GM23338 (cell line): ENCODE measurements around the gene GNS. TPM values are rescaled to one million over a fixed set of nuclear protein-coding genes. Genes with fewer than 3 reads are reported as not detected.

Experiments used
- ATAC-seq: fragments of 200-7000 bp; cut with Tn5 transposase; 3 replicates; pipeline ENCODE4 v1.9.1; 2020
- DNase-seq: peaks from one replicate; pipeline ENCODE4 v3.0.0-alpha.2; 2015; ENCODE audit warnings: low spot score
- H2AFZ ChIP-seq: fragments of 200-600 bp; sonication (generic); 2 replicates; pipeline ENCODE4 v1.8.0; 2016; ENCODE audit warnings: antibody characterized with exemption, mild to moderate bottlenecking, moderate library complexity
- H3F3A ChIP-seq: fragments of 200-600 bp; sonication (generic); replicated peaks from 2 replicates; pipeline ENCODE4 v1.8.0; 2017; ENCODE audit warnings: antibody characterized with exemption, mixed run types, low read depth
- H3K27ac ChIP-seq: fragments of 200-600 bp; sonication (generic); 2 replicates; pipeline ENCODE4 v1.6.1; 2016; ENCODE audit warnings: low read depth
- H3K27me3 ChIP-seq: fragments of 200-600 bp; sonication (generic); 2 replicates; pipeline ENCODE4 v1.8.0; 2016; ENCODE audit warnings: mild to moderate bottlenecking, mixed run types, moderate library complexity; ENCODE audit not compliant: insufficient read depth
- H3K36me3 ChIP-seq: fragments of 200-600 bp; sonication (generic); 2 replicates; pipeline ENCODE4 v1.8.0; 2016; ENCODE audit warnings: mild to moderate bottlenecking; ENCODE audit not compliant: insufficient read depth
- H3K4me1 ChIP-seq: fragments of 200-600 bp; sonication (generic); 2 replicates; pipeline ENCODE4 v1.8.0; 2016; ENCODE audit warnings: mild to moderate bottlenecking, moderate library complexity; ENCODE audit not compliant: insufficient read depth
- H3K4me2 ChIP-seq: fragments of 200-600 bp; sonication (generic); 2 replicates; pipeline ENCODE4 v1.7.1; 2017; ENCODE audit warnings: mixed run types
- H3K4me3 ChIP-seq: fragments of 200-600 bp; sonication (generic); 2 replicates; pipeline ENCODE4 v1.6.1; 2016; ENCODE audit warnings: mixed run types
- H3K79me2 ChIP-seq: fragments of 200-600 bp; sonication (generic); replicated peaks from 2 replicates; pipeline ENCODE4 v1.8.0; 2017; ENCODE audit warnings: mild to moderate bottlenecking; ENCODE audit not compliant: insufficient read depth
- H3K9me2 ChIP-seq: fragments of 200-600 bp; sonication (generic); 2 replicates; pipeline ENCODE4 v1.8.0; 2017; ENCODE audit not compliant: insufficient read depth
- H4K20me1 ChIP-seq: fragments of 200-600 bp; sonication (generic); replicated peaks from 2 replicates; pipeline ENCODE4 v1.8.0; 2017; ENCODE audit warnings: mild to moderate bottlenecking; ENCODE audit not compliant: insufficient read depth
- H3K27ac Mint-ChIP-seq: 2 replicates; pipeline ENCODE4 v1.8.0; 2020; ENCODE audit warnings: inconsistent platforms, mild to moderate bottlenecking, moderate library complexity, mixed read lengths
- H3K27me3 Mint-ChIP-seq: 3 replicates; pipeline ENCODE4 v1.8.0; 2022; ENCODE audit warnings: low read depth, mild to moderate bottlenecking, moderate library complexity, mixed read lengths, inconsistent platforms; ENCODE audit not compliant: insufficient read depth, poor library complexity
- H3K36me3 Mint-ChIP-seq: 3 replicates; pipeline ENCODE4 v1.8.0; 2021; ENCODE audit warnings: low read depth, mild to moderate bottlenecking, inconsistent platforms, moderate library complexity, mixed read lengths
- H3K4me1 Mint-ChIP-seq: 3 replicates; pipeline ENCODE4 v1.8.0; 2020; ENCODE audit warnings: mild to moderate bottlenecking, inconsistent platforms, mixed read lengths
- H3K4me3 Mint-ChIP-seq: 3 replicates; pipeline ENCODE4 v1.8.0; 2021; ENCODE audit warnings: moderate library complexity, mild to moderate bottlenecking, inconsistent platforms, mixed read lengths
- H3K9me3 Mint-ChIP-seq: 3 replicates; pipeline ENCODE4 v1.8.0; 2020; ENCODE audit warnings: moderate library complexity, mild to moderate bottlenecking, inconsistent platforms, mixed read lengths
- CREB1 ChIP-seq: fragments of 250-450 bp; sonication (Bioruptor Pico); IDR thresholded peaks from 2 replicates; pipeline ENCODE4 v1.5.0; 2020; ENCODE audit warnings: low read depth, mild to moderate bottlenecking, moderate library complexity
- EZH2 ChIP-seq: fragments of 200-600 bp; sonication (generic); IDR thresholded peaks from one replicate; pipeline ENCODE4 v1.8.0; 2017; ENCODE audit warnings: antibody characterized with exemption, mild to moderate bottlenecking, low read depth; ENCODE audit not compliant: unreplicated experiment
- EZH2phosphoT487 ChIP-seq: fragments of 200-600 bp; sonication (generic); IDR thresholded peaks from one replicate; pipeline ENCODE4 v1.8.1; 2018; ENCODE audit warnings: antibody characterized with exemption; ENCODE audit not compliant: unreplicated experiment
- JUNB ChIP-seq: IDR thresholded peaks from one replicate; pipeline ENCODE4 v1.6.1; 2016; ENCODE audit warnings: antibody characterized with exemption; ENCODE audit not compliant: unreplicated experiment
- NANOG ChIP-seq: IDR thresholded peaks from 2 replicates; pipeline ENCODE4 v1.6.1; 2016; ENCODE audit warnings: antibody characterized with exemption, borderline replicate concordance
- POLR2AphosphoS5 ChIP-seq: IDR thresholded peaks from 2 replicates; pipeline ENCODE4 v1.6.1; 2016; ENCODE audit warnings: antibody characterized with exemption, low read depth
- STAT1 ChIP-seq: IDR thresholded peaks from one replicate; pipeline ENCODE4 v1.6.1; 2016; ENCODE audit warnings: antibody characterized with exemption; ENCODE audit not compliant: unreplicated experiment
- ZNF114 ChIP-seq: fragments of 250-450 bp; sonication (Bioruptor Pico); IDR thresholded peaks from 2 replicates; pipeline ENCODE4 v1.5.0; 2020; ENCODE audit warnings: mild to moderate bottlenecking, moderate library complexity
- ZNF331 ChIP-seq: fragments of 250-450 bp; sonication (Bioruptor Pico); IDR thresholded peaks from 2 replicates; pipeline ENCODE4 v1.5.0; 2020; ENCODE audit warnings: low read depth, mild to moderate bottlenecking, moderate library complexity
- ZNF462 ChIP-seq: fragments of 250-450 bp; sonication (Bioruptor Pico); IDR thresholded peaks from 2 replicates; pipeline ENCODE4 v1.5.0; 2020; ENCODE audit warnings: mild to moderate bottlenecking, moderate library complexity
- polyA plus RNA-seq: library from polyadenylated mRNA; unstranded; fragments of >200 nt; fragmentation: Nextera tagmentation; extraction: Ambion mirVana; gene quantifications from 2 replicates; pipeline ENCODE4 v1.2.1, GENCODE V29; 2016
- total RNA-seq: library from RNA; depleted of rRNA; stranded (reverse); fragments of >200 nt; shearing (Covaris generic); gene quantifications from 2 replicates; pipeline ENCODE4 v1.2.3, GENCODE V29; 2014
- TF ChIP-seq, protein P1 (sequence below): IDR thresholded peaks from one replicate; pipeline ENCODE4 v1.6.1; 2018; ENCODE audit warnings: antibody characterized with exemption; ENCODE audit not compliant: unreplicated experiment
- TF ChIP-seq, protein P2 (sequence below): IDR thresholded peaks from 2 replicates; pipeline ENCODE4 v1.6.1; 2016; ENCODE audit warnings: antibody characterized with exemption
- TF ChIP-seq, protein P3 (sequence below), 2 experiments: fragments of 200-600 bp in 1 of 2; sonication (generic) in 1 of 2; conservative IDR thresholded peaks; 2 replicates each; pipeline versions ENCODE4 v1.5.1 to v1.6.1; 2016 to 2017; ENCODE audit warnings: antibody characterized with exemption in 2 of 2, low read depth in 2 of 2, mild to moderate bottlenecking in 2 of 2, moderate library complexity in 1 of 2

The GNS gene
- total and polyA plus RNA-seq, 2 experiments from 2014 or later, result 12.3 to 34.9 TPM

DNA sequence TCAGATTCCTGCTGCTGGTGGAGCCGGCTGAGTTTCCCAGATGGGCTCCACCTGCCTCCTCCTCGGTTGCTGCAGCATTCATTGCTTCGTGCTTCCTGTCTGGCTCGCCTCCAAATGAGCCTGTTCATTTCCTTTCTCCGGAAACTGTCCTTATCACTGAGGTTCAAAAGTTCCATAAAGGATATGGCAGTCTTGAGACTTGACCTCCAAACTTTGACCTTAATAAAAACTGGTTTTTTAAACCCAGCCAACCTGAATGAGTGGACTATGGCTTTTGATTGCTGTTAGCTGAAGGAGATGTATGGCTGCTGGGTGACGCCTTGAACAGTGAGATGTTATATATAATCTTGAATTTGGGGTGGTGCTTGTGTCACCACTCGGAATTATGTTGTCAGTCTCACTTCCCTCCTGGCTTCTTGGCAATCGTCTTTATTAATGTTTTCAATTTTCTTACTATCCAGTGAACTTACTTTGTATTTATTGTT lies 86.2 kb downstream of the GNS start:
- H3K4me2 ChIP-seq, result peak overlapping the region; percentile 36
- H3K4me1 ChIP-seq, result peaks cover 64% of the 10 kb centered on the region
- H3K36me3 Mint-ChIP-seq, result no peaks in the 10 kb centered on the region; the same call in 2 of the 3 replicates
- H3K79me2 ChIP-seq, result peaks cover 99% of the 10 kb centered on the region
- DNase-seq, result no peak
- H3K27me3 Mint-ChIP-seq, result peaks cover 10% of the 10 kb centered on the region
- TF ChIP-seq STAT1 (no peak), EZH2phosphoT487 (no peak), JUNB (no peak), ZNF331 (CRISPR knock-in tag) (no peak), CREB1 (CRISPR knock-in tag) (no peak), EZH2 (no peak), ZNF114 (CRISPR knock-in tag) (no peak), NANOG (no peak), POLR2AphosphoS5 (no peak), ZNF462 (CRISPR knock-in tag) (no peak)
- TF ChIP-seq, protein P1, sequence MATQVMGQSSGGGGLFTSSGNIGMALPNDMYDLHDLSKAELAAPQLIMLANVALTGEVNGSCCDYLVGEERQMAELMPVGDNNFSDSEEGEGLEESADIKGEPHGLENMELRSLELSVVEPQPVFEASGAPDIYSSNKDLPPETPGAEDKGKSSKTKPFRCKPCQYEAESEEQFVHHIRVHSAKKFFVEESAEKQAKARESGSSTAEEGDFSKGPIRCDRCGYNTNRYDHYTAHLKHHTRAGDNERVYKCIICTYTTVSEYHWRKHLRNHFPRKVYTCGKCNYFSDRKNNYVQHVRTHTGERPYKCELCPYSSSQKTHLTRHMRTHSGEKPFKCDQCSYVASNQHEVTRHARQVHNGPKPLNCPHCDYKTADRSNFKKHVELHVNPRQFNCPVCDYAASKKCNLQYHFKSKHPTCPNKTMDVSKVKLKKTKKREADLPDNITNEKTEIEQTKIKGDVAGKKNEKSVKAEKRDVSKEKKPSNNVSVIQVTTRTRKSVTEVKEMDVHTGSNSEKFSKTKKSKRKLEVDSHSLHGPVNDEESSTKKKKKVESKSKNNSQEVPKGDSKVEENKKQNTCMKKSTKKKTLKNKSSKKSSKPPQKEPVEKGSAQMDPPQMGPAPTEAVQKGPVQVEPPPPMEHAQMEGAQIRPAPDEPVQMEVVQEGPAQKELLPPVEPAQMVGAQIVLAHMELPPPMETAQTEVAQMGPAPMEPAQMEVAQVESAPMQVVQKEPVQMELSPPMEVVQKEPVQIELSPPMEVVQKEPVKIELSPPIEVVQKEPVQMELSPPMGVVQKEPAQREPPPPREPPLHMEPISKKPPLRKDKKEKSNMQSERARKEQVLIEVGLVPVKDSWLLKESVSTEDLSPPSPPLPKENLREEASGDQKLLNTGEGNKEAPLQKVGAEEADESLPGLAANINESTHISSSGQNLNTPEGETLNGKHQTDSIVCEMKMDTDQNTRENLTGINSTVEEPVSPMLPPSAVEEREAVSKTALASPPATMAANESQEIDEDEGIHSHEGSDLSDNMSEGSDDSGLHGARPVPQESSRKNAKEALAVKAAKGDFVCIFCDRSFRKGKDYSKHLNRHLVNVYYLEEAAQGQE, result no peak
- TF ChIP-seq, protein P2, sequence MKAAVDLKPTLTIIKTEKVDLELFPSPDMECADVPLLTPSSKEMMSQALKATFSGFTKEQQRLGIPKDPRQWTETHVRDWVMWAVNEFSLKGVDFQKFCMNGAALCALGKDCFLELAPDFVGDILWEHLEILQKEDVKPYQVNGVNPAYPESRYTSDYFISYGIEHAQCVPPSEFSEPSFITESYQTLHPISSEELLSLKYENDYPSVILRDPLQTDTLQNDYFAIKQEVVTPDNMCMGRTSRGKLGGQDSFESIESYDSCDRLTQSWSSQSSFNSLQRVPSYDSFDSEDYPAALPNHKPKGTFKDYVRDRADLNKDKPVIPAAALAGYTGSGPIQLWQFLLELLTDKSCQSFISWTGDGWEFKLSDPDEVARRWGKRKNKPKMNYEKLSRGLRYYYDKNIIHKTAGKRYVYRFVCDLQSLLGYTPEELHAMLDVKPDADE, result no peak
- TF ChIP-seq, protein P3, sequence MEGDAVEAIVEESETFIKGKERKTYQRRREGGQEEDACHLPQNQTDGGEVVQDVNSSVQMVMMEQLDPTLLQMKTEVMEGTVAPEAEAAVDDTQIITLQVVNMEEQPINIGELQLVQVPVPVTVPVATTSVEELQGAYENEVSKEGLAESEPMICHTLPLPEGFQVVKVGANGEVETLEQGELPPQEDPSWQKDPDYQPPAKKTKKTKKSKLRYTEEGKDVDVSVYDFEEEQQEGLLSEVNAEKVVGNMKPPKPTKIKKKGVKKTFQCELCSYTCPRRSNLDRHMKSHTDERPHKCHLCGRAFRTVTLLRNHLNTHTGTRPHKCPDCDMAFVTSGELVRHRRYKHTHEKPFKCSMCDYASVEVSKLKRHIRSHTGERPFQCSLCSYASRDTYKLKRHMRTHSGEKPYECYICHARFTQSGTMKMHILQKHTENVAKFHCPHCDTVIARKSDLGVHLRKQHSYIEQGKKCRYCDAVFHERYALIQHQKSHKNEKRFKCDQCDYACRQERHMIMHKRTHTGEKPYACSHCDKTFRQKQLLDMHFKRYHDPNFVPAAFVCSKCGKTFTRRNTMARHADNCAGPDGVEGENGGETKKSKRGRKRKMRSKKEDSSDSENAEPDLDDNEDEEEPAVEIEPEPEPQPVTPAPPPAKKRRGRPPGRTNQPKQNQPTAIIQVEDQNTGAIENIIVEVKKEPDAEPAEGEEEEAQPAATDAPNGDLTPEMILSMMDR (conservative IDR thresholded peaks at IDR 0.05; ENCODE audit: low read depth in 2 of 2), result no peak
- no peaks in the 10 kb centered on the region for H3K27me3 ChIP-seq
- H4K20me1 ChIP-seq, result peaks cover 23% of the 10 kb centered on the region; the same call in 1 of the 2 replicates
- H3K9me2 ChIP-seq, result no peaks in the 10 kb centered on the region
- H3K9me3 Mint-ChIP-seq, result no peaks in the 10 kb centered on the region; the same call in 2 of the 3 replicates
- ATAC-seq, result peak; percentile 8; the same call in 1 of the 3 replicates
- peaks cover 67% of the 10 kb centered on the region for H3K4me1 Mint-ChIP-seq
- no peaks in the 10 kb centered on the region for H3F3A ChIP-seq
- H3K27ac ChIP-seq, result peak overlapping the region; percentile 2
- H3K27ac Mint-ChIP-seq, result peak overlapping the region; percentile 86
- peak overlapping the region; percentile 25; the same call in 1 of the 3 replicates for H3K4me3 Mint-ChIP-seq
- no peak overlapping the region for H2AFZ ChIP-seq
- H3K36me3 ChIP-seq, result no peaks in the 10 kb centered on the region
- no peak overlapping the region for H3K4me3 ChIP-seq
